ENCODE data around the gene IL17RA.

IL17RA gene

DNA sequence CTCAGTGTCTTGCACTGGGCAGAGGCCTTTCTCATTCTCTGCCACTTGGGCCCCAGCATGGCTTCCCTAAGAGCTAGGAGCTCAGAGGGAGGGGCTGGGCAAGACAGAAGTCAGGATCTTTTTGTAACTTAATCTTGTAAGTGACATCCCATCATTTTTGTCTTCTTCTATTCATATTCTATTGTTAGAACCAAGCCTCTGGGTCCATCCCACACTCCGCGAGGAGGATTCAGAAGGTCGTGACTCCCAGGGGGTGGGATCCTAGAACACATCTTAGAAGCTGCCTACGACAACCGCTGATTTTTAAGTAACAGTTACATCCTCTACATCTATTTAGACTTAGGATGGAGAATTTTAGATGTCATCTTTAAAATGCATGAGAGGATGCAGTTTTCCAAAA lies 1.5 kb upstream of the IL17RA start:
- DNase-seq (ENCODE audit: low spot score), result no peak
- in situ Hi-C loops (cut with MboI; ENCODE audit: low sequenced_read_pairs, unreplicated experiment), result no loop called here
- TF ChIP-seq, protein P1, sequence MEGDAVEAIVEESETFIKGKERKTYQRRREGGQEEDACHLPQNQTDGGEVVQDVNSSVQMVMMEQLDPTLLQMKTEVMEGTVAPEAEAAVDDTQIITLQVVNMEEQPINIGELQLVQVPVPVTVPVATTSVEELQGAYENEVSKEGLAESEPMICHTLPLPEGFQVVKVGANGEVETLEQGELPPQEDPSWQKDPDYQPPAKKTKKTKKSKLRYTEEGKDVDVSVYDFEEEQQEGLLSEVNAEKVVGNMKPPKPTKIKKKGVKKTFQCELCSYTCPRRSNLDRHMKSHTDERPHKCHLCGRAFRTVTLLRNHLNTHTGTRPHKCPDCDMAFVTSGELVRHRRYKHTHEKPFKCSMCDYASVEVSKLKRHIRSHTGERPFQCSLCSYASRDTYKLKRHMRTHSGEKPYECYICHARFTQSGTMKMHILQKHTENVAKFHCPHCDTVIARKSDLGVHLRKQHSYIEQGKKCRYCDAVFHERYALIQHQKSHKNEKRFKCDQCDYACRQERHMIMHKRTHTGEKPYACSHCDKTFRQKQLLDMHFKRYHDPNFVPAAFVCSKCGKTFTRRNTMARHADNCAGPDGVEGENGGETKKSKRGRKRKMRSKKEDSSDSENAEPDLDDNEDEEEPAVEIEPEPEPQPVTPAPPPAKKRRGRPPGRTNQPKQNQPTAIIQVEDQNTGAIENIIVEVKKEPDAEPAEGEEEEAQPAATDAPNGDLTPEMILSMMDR (IDR thresholded peaks at IDR 0.05; ENCODE audit: borderline replicate concordance, control extremely low read depth, extremely low read depth, insufficient read depth, missing control alignments), result no peak

DNA sequence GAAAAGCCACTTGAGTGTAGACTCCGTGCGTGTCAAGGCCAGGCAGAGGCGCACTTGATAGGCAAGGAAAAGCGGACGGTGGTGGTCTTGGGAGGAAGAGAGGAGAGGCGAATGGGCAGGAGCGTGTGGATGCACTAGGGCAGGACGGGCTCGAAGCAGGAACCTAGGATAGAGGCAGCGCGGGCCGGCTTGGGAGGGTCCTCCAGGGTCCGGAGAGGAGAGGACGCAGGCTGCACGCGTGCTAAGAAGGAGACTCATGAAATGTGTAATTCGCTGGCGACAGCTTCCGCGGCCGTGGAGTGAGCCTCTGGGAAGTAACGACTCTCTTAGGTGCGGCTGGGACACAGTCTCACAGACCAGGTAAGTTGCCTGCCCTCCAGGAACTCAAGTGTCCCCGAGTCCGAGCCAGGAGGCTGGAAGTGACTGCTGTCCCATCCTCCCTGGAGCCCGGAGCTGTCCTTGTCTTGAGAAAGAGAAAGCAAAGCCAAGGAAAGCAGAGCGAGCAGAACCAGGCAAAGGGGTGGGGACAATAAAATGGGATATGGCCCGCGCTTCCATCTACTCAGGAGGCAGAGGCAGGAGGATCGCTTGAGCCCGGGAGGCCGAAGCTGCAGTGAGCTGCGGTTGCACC lies 874 bp upstream of the IL17RA start:
- in situ Hi-C loops (cut with MboI; ENCODE audit: low sequenced_read_pairs, unreplicated experiment), result no loop called here
- no peak for DNase-seq (ENCODE audit: low spot score)
- TF ChIP-seq, protein P1 (IDR thresholded peaks at IDR 0.05; ENCODE audit: borderline replicate concordance, control extremely low read depth, extremely low read depth, insufficient read depth, missing control alignments), result no peak

DNA sequence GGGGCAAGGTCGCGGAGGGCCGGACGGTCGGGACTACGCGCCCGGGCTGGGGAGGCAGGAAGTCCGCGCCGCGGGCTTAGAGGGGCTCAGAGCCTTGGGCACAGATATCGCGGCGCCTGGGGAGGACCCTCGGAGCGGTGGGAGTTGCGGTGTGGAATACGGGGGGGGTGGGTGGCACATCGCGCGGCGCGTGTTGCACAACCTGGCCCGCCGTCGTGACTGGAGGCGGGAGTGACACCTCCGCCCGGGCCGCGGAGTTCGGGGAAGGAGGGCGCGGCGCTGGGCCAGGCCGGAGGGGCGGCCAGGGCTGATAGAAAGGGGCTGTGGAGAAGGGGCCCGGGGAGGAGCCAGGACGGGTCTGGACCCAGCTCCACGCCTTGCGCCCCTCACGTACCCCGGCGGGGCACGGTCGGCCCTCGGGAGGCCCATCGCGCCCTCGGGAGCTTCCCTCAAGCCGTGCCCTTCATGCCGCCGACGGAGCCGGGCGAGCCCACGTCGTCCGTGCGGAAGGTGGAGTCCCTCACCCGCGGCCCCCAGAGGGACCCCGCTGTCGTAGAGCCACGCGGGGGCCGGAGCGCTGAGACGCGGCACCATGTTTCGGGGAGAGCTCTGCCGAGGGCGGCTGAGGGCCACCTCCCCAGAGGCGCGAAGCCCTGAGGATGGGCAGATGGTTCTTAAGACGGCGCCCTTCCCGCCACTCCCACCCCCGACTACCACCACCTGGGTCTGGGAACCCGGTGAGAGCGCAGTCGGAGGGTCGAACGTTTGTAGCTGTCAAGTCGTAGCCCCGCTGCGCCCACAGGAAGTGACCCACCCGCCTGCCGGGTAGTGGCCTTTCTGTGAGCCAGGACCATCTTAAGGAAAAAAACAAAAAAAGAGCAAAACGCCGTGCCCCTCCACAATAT lies 729 bp downstream of the IL17RA start:
- DNase-seq (ENCODE audit: low spot score), result no peak
- TF ChIP-seq, protein P1 (IDR thresholded peaks at IDR 0.05; ENCODE audit: borderline replicate concordance, control extremely low read depth, extremely low read depth, insufficient read depth, missing control alignments), result no peak
- in situ Hi-C loops (cut with MboI; ENCODE audit: low sequenced_read_pairs, unreplicated experiment), result no loop called here

DNA sequence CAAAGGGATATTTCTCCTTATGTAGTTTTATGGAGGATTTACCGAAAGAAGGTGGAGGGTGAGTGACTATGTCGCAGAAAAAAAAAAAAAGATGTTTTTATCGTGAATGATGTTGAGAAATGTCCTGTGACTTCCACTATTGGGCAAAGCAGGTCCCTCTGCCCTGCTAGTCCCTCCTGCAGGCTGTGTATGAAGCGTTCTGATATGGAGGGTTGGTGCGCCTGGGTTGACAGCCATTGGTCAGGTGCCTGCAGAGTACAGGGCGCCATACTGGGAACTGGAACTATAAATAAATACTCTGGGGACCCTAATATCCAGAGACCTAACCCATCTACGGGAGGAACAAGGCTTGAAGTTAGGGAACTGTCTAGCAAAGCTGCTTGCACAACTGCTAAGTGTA lies 1.5 kb downstream of the IL17RA start:
- in situ Hi-C loops (cut with MboI; ENCODE audit: low sequenced_read_pairs, unreplicated experiment), result no loop called here
- TF ChIP-seq, protein P1 (IDR thresholded peaks at IDR 0.05; ENCODE audit: borderline replicate concordance, control extremely low read depth, extremely low read depth, insufficient read depth, missing control alignments), result no peak
- no peak for DNase-seq (ENCODE audit: low spot score)

DNA sequence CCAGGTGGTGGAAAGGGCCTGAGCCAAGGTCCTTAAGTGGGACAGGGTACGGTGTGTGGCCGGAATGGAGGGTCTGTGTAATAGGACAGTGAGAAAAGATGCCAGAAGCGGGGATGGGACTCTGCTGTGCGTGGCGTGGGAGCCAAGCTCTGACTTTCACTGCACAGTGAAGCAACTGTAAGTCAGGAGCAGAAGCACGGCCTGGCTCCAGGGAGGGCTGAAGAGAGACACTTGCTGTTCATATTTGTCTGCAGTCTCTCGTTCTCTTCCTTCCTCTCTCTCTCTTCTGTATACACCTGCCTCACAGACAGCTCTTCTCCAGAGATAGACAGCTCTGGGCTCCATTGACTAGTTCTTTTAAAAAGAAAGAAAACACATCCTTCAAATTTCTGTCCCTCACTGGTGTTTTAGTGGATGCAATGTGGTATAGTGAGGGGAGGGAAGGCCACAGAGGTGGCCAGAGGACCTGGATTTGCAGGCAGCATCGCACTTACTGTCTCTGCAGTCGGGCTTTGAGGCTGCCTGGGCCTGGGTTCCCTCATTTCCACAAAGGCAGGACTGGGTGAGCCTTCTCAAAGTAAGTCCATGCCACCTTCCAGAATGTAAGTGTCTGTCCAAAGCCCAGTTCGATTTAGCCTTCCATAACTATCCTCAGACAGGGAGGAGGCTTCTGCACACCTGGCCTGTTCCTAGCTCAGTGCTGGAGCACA lies 2.1 kb downstream of the IL17RA start:
- no peak for DNase-seq (ENCODE audit: low spot score)
- TF ChIP-seq, protein P1 (IDR thresholded peaks at IDR 0.05; ENCODE audit: borderline replicate concordance, control extremely low read depth, extremely low read depth, insufficient read depth, missing control alignments), result no peak

DNA sequence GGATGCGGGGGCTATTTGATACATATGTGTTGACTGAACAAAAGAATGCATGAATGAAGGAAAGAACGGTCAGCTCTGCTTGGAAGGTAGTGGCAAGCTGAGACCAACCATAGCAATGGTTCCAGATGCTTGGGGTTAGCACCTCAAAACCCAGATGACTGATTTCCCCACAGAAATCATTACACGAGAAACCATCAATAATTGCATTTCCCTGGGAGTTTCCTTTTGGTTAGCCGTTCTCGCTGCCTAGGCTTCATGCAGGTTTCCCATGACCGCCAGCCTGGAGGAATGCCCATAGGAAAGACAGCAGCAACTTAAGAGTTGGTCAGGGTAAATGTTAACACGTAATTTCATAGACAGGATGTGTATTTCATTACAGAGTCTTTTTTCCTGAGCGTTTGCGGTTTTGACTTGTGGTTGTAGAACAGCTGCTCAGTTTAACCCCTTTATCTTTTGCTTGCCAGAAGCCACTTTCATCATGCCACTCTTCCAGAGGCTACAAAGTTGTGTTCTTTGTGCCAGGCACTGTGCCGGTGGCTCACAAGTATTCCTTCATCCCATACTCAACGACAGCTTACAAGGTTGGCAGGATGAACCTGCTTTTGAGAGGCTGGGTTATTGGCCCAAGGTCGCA lies 2.8 kb downstream of the IL17RA start:
- in situ Hi-C loops (cut with MboI; ENCODE audit: low sequenced_read_pairs, unreplicated experiment), result no loop called here
- no peak for DNase-seq (ENCODE audit: low spot score)
- TF ChIP-seq, protein P1 (IDR thresholded peaks at IDR 0.05; ENCODE audit: borderline replicate concordance, control extremely low read depth, extremely low read depth, insufficient read depth, missing control alignments), result no peak

More for the DNA sequence above, 2.1 kb downstream of the IL17RA start:
- in situ Hi-C loops (cut with MboI; ENCODE audit: low sequenced_read_pairs, unreplicated experiment), result no loop called here
